HCEC 1CT (cell line): ENCODE data around the gene RBBP7.
A peak's percentile ranks its signal among the peaks of the same experiment; 100 is the strongest.

ENCODE experiments used
- DNase-seq: peaks from one replicate; pipeline ENCODE4 v3.0.0-alpha.2; 2017

The RBBP7 gene

GRCh38 chrX:16870095-16870861, at the start of gene RBBP7:
Gene RBBP7, minus strand, starts transcription at chrX:16870362. Its CDS starts 309 bp downstream, at chrX:16870053.
- peak; percentile 90 for DNase-seq

- DNase-seq = no peak
Measured at GRCh38 chrX:16918979-16919378, 48.8 kb upstream of the RBBP7 start.

GRCh38 chrX:16917120-16917519, 47.0 kb upstream of the RBBP7 start:
- no peak for DNase-seq

- DNase-seq = no peak
Measured at GRCh38 chrX:16916561-16916960, 46.4 kb upstream of the RBBP7 start.

GRCh38 chrX:16914058-16914457, 43.9 kb upstream of the RBBP7 start:
- DNase-seq = no peak

- DNase-seq = no peak
Measured at GRCh38 chrX:16910376-16910775, 40.2 kb upstream of the RBBP7 start.

GRCh38 chrX:16903274-16904022, 33.3 kb upstream of the RBBP7 start:
- no peak for DNase-seq

- no peak for DNase-seq
Measured at GRCh38 chrX:16897445-16897844, 27.3 kb upstream of the RBBP7 start.

GRCh38 chrX:16892504-16893362, 22.6 kb upstream of the RBBP7 start:
- DNase-seq = peak; percentile 59

- no peak for DNase-seq
Measured at GRCh38 chrX:16885628-16886027, 15.5 kb upstream of the RBBP7 start.

- DNase-seq = no peak
Measured at GRCh38 chrX:16883487-16883804, 13.3 kb upstream of the RBBP7 start.

- peak; percentile 32 for DNase-seq
Measured at GRCh38 chrX:16882702-16883486, 12.7 kb upstream of the RBBP7 start.

GRCh38 chrX:16882169-16882568, 12.0 kb upstream of the RBBP7 start:
- peak; percentile 10 for DNase-seq

- no peak for DNase-seq
Measured at GRCh38 chrX:16876696-16877095, 6.5 kb upstream of the RBBP7 start.

GRCh38 chrX:16874458-16875095, 4.4 kb upstream of the RBBP7 start:
- DNase-seq = no peak

- DNase-seq = no peak
Measured at GRCh38 chrX:16873106-16873505, 2.9 kb upstream of the RBBP7 start.

GRCh38 chrX:16870862-16871815, 977 bp upstream of the RBBP7 start:
- DNase-seq = no peak

GRCh38 chrX:16869393-16870094, 618 bp downstream of the RBBP7 start:
- peak; percentile 20 for DNase-seq

GRCh38 chrX:16868920-16869319, 1.2 kb downstream of the RBBP7 start:
- no peak for DNase-seq

- no peak for DNase-seq
Measured at GRCh38 chrX:16867947-16868346, 2.2 kb downstream of the RBBP7 start.
